ENCODE results near the gene FRS2. TPM values are rescaled to one million over a fixed set of nuclear protein-coding genes. Genes with fewer than 3 reads are reported as not detected.
A peak's percentile ranks its signal among the peaks of the same experiment; 100 is the strongest.

Gene FRS2
- total RNA-seq, 1 donor from 2014 or later = 37.7 TPM

GRCh38 chr12:69471667-69472385, 1.6 kb downstream of the FRS2 start:
- intact Hi-C loops (cut with DNase I) = loop anchor here (2.0 to 5.0 kb wide), 4 partner anchors 40 to 99 kb away; no protein-coding TSS in a partner anchor
- Histone ChIP-seq H3K4me3 (peak overlapping the region; percentile 95 to 96), H3K27ac (no peak overlapping the region), H3K27me3 (no peaks in the 10 kb centered on the region), H3K4me1 (peaks cover 4 to 13% of the 10 kb centered on the region in 2 donors), H3K36me3 (no peaks in the 10 kb centered on the region), H3K9me3 (no peaks in the 10 kb centered on the region)
- no peak for TF ChIP-seq CTCF (IDR thresholded peaks at IDR 0.05)
- no peak for DNase-seq (ENCODE audit: low spot score in 2 of 2)

- DNase-seq (ENCODE audit: low spot score in 2 of 2) = no peak
- H3K9me3 ChIP-seq = no peaks in the 10 kb centered on the region
- intact Hi-C loops (cut with DNase I) = loop anchor here (5.0 kb wide), 1 partner anchor 41 kb away; no protein-coding TSS in a partner anchor
- peak overlapping the region in 1 of 2 donors; percentile 77 for H3K27ac ChIP-seq
- no peak for TF ChIP-seq CTCF (IDR thresholded peaks at IDR 0.05)
- H3K4me3 ChIP-seq = peak overlapping the region in 1 of 2 donors; percentile 95
- H3K4me1 ChIP-seq = peaks cover 4 to 13% of the 10 kb centered on the region in 2 donors
- no peaks in the 10 kb centered on the region for H3K36me3 ChIP-seq
- no peaks in the 10 kb centered on the region for H3K27me3 ChIP-seq
Measured at GRCh38 chr12:69473262-69473661, 3.1 kb downstream of the FRS2 start.

GRCh38 chr12:69474456-69474855, 4.3 kb downstream of the FRS2 start:
- Histone ChIP-seq H3K4me1 (peaks cover 4 to 18% of the 10 kb centered on the region in 2 donors), H3K27me3 (no peaks in the 10 kb centered on the region), H3K4me3 (peak overlapping the region; percentile 21 to 25), H3K9me3 (no peaks in the 10 kb centered on the region), H3K36me3 (no peaks in the 10 kb centered on the region), H3K27ac (peak overlapping the region; percentile 42 to 77)
- intact Hi-C loops (cut with DNase I) = loop anchor here (5.0 kb wide), 1 partner anchor 42 kb away; no protein-coding TSS in a partner anchor
- TF ChIP-seq CTCF (IDR thresholded peaks at IDR 0.05) = no peak
- no peak for DNase-seq (ENCODE audit: low spot score in 2 of 2)

GRCh38 chr12:69475237-69475975, 5.2 kb downstream of the FRS2 start:
- peaks cover 4 to 19% of the 10 kb centered on the region in 2 donors for H3K4me1 ChIP-seq
- H3K27ac ChIP-seq = peak overlapping the region; percentile 50 to 71

More at GRCh38 chr12:69475237-69475975, 5.2 kb downstream of the FRS2 start:
- Histone ChIP-seq H3K36me3 (no peaks in the 10 kb centered on the region), H3K27me3 (no peaks in the 10 kb centered on the region), H3K9me3 (no peaks in the 10 kb centered on the region), H3K4me3 (peak overlapping the region; percentile 39 to 41)
- no peak for DNase-seq (ENCODE audit: low spot score in 2 of 2)
- no peak for TF ChIP-seq CTCF (IDR thresholded peaks at IDR 0.05)
- intact Hi-C loops (cut with DNase I) = loop anchor here (5.0 kb wide), 1 partner anchor 37 kb away; no protein-coding TSS in a partner anchor

All from ascending aorta (tissue), 2 donors.